GM12801 (cell line): ENCODE measurements around the gene CYGB.

ENCODE experiments used
- TF ChIP-seq, protein P1 (sequence below): IDR thresholded peaks from one replicate; pipeline ENCODE4 v1.5.1; 2011; ENCODE audit warnings: control low read depth; ENCODE audit not compliant: insufficient read length; ENCODE audit errors: extremely low read depth

CYGB gene

DNA sequence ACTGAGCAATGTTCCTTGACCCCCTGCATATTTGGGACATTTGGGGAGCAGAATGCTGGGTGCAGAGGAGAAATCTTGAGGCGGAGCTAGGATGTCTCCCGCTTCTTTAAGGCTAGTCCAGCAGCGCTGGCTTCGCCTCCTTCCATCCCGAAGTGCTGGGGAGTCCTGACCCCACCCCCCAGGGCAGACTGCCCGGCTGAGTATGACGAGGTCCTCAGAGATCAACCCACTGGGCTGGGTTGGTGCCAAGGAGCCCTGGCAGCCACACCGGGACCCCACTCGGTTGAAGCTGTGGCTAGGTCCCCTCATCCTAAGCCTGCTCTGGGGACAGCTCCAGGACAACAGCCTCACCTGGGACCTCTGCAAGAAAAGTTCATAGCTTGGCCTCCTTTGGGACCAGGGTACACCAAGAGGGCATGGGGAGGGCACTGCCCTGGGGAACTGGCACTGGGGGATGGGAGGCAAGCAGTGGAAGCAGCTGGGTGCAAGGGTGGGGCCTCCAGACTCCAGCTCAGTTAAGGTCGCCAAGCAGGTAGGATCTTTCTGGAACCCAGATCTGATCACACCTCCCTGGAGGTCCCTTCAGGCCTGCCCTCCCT, 47.3 kb downstream of the CYGB start:
- TF ChIP-seq, protein P1, sequence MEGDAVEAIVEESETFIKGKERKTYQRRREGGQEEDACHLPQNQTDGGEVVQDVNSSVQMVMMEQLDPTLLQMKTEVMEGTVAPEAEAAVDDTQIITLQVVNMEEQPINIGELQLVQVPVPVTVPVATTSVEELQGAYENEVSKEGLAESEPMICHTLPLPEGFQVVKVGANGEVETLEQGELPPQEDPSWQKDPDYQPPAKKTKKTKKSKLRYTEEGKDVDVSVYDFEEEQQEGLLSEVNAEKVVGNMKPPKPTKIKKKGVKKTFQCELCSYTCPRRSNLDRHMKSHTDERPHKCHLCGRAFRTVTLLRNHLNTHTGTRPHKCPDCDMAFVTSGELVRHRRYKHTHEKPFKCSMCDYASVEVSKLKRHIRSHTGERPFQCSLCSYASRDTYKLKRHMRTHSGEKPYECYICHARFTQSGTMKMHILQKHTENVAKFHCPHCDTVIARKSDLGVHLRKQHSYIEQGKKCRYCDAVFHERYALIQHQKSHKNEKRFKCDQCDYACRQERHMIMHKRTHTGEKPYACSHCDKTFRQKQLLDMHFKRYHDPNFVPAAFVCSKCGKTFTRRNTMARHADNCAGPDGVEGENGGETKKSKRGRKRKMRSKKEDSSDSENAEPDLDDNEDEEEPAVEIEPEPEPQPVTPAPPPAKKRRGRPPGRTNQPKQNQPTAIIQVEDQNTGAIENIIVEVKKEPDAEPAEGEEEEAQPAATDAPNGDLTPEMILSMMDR = no peak

- TF ChIP-seq, protein P1 = no peak
These were observed 49.9 kb downstream of the CYGB start for GRCh38 chr17:76487451-76488192.

- TF ChIP-seq, protein P1 = no peak
These were observed 51.9 kb downstream of the CYGB start for GRCh38 chr17:76485569-76485968.

- TF ChIP-seq, protein P1 = no peak
These were observed 53.2 kb downstream of the CYGB start for GRCh38 chr17:76484228-76484725.

DNA sequence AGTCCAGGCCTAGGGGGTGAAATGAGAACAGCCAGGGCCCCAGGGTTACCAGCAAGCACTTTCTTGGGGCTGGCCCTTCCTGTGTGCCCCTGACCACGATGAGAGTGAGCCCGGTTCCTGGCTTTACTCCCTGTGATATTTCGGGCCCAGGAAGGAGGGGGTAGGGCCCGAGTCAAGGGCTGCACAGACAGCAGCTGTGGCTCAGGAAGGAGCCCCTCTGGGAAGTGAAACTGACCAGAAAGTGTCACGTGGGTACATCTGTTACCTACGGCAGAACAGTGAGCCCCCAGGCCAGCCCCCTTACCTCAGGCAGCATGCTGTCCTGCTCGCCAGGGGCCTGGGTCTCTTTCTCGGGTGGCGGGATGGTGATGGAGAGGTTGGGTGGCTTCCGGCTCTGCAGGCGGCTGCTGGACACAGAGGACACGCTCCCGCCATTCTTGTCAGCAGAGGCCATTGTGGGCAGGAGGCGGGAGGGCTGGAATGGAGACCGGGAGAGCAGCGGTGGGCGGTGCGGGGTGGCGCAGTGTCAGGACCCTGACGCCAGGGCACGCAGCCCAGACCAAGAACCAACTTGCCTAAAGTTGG, 56.3 kb downstream of the CYGB start:
- TF ChIP-seq, protein P1 = no peak

DNA sequence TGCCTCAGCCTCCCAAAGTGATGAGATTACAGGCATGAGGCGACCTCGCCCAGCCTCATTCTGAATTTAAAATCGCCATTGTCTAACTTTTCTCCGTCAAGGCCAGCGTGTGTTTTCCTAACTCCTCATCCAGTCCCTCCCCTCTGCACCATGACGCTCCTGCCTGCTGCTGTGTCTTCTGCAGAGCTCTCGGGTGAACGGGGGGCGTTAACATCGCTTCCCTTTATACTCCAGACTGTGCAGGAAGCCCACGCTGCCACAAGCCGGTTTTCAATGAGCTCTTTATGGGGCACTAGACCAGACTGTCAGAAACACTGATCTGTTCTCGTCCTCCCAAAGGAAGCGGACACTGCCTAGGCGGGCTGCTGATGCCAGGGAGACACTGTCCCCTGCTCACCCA, 56.9 kb downstream of the CYGB start:
- TF ChIP-seq, protein P1 = no peak

DNA sequence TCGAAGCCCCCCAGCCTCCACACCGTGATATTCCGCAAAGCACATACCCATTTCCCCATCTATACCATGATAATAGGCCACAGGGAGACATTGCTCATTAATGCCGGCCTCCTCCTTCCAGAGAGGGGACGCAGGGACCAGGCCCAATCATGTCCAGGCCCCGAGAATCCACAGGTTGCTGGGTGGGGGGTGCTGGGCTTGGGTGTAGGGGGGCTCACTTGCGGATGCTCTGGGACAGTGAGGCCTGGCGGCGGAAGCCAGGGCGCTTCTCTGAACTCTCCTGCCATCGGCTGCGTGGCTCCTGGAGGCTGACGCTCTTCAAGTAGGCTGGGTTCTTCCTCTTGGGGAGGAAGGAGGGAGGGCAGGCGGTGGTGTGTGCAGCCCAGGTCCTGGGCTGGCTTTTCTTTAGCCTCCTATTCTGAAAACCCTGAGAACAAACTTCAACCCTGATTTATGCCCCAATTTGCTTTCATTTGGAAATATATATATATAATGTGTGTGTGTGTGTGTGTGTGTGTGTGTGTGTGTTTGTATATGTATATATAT, 57.9 kb downstream of the CYGB start:
- TF ChIP-seq, protein P1 = no peak
